GM23338 (cell line): ENCODE data around the gene SPINK6. TPM values are rescaled to one million over a fixed set of nuclear protein-coding genes. Genes with fewer than 3 reads are reported as not detected.

Source experiments
- ATAC-seq: fragments of 200-7000 bp; cut with Tn5 transposase; 3 replicates; pipeline ENCODE4 v1.9.1; 2020
- DNase-seq: peaks from one replicate; pipeline ENCODE4 v3.0.0-alpha.2; 2015; ENCODE audit warnings: low spot score
- H2AFZ ChIP-seq: fragments of 200-600 bp; sonication (generic); 2 replicates; pipeline ENCODE4 v1.8.0; 2016; ENCODE audit warnings: antibody characterized with exemption, mild to moderate bottlenecking, moderate library complexity
- H3F3A ChIP-seq: fragments of 200-600 bp; sonication (generic); replicated peaks from 2 replicates; pipeline ENCODE4 v1.8.0; 2017; ENCODE audit warnings: antibody characterized with exemption, mixed run types, low read depth
- H3K27ac ChIP-seq: fragments of 200-600 bp; sonication (generic); 2 replicates; pipeline ENCODE4 v1.6.1; 2016; ENCODE audit warnings: low read depth
- H3K27me3 ChIP-seq: fragments of 200-600 bp; sonication (generic); 2 replicates; pipeline ENCODE4 v1.8.0; 2016; ENCODE audit warnings: mild to moderate bottlenecking, mixed run types, moderate library complexity; ENCODE audit not compliant: insufficient read depth
- H3K36me3 ChIP-seq: fragments of 200-600 bp; sonication (generic); 2 replicates; pipeline ENCODE4 v1.8.0; 2016; ENCODE audit warnings: mild to moderate bottlenecking; ENCODE audit not compliant: insufficient read depth
- H3K4me1 ChIP-seq: fragments of 200-600 bp; sonication (generic); 2 replicates; pipeline ENCODE4 v1.8.0; 2016; ENCODE audit warnings: mild to moderate bottlenecking, moderate library complexity; ENCODE audit not compliant: insufficient read depth
- H3K4me2 ChIP-seq: fragments of 200-600 bp; sonication (generic); 2 replicates; pipeline ENCODE4 v1.7.1; 2017; ENCODE audit warnings: mixed run types
- H3K4me3 ChIP-seq: fragments of 200-600 bp; sonication (generic); 2 replicates; pipeline ENCODE4 v1.6.1; 2016; ENCODE audit warnings: mixed run types
- H3K79me2 ChIP-seq: fragments of 200-600 bp; sonication (generic); replicated peaks from 2 replicates; pipeline ENCODE4 v1.8.0; 2017; ENCODE audit warnings: mild to moderate bottlenecking; ENCODE audit not compliant: insufficient read depth
- H3K9me2 ChIP-seq: fragments of 200-600 bp; sonication (generic); 2 replicates; pipeline ENCODE4 v1.8.0; 2017; ENCODE audit not compliant: insufficient read depth
- H4K20me1 ChIP-seq: fragments of 200-600 bp; sonication (generic); replicated peaks from 2 replicates; pipeline ENCODE4 v1.8.0; 2017; ENCODE audit warnings: mild to moderate bottlenecking; ENCODE audit not compliant: insufficient read depth
- H3K27ac Mint-ChIP-seq: 2 replicates; pipeline ENCODE4 v1.8.0; 2020; ENCODE audit warnings: inconsistent platforms, mild to moderate bottlenecking, moderate library complexity, mixed read lengths
- H3K27me3 Mint-ChIP-seq: 3 replicates; pipeline ENCODE4 v1.8.0; 2022; ENCODE audit warnings: low read depth, mild to moderate bottlenecking, moderate library complexity, mixed read lengths, inconsistent platforms; ENCODE audit not compliant: insufficient read depth, poor library complexity
- H3K36me3 Mint-ChIP-seq: 3 replicates; pipeline ENCODE4 v1.8.0; 2021; ENCODE audit warnings: low read depth, mild to moderate bottlenecking, inconsistent platforms, moderate library complexity, mixed read lengths
- H3K4me1 Mint-ChIP-seq: 3 replicates; pipeline ENCODE4 v1.8.0; 2020; ENCODE audit warnings: mild to moderate bottlenecking, inconsistent platforms, mixed read lengths
- H3K4me3 Mint-ChIP-seq: 3 replicates; pipeline ENCODE4 v1.8.0; 2021; ENCODE audit warnings: moderate library complexity, mild to moderate bottlenecking, inconsistent platforms, mixed read lengths
- H3K9me3 Mint-ChIP-seq: 3 replicates; pipeline ENCODE4 v1.8.0; 2020; ENCODE audit warnings: moderate library complexity, mild to moderate bottlenecking, inconsistent platforms, mixed read lengths
- CREB1 ChIP-seq: fragments of 250-450 bp; sonication (Bioruptor Pico); IDR thresholded peaks from 2 replicates; pipeline ENCODE4 v1.5.0; 2020; ENCODE audit warnings: low read depth, mild to moderate bottlenecking, moderate library complexity
- CTCF ChIP-seq, 2 experiments: fragments of 200-600 bp in 1 of 2; sonication (generic) in 1 of 2; conservative IDR thresholded peaks; 2 replicates each; pipeline versions ENCODE4 v1.5.1 to v1.6.1; 2016 to 2017; ENCODE audit warnings: antibody characterized with exemption in 2 of 2, low read depth in 2 of 2, mild to moderate bottlenecking in 2 of 2, moderate library complexity in 1 of 2
- ETS1 ChIP-seq: IDR thresholded peaks from 2 replicates; pipeline ENCODE4 v1.6.1; 2016; ENCODE audit warnings: antibody characterized with exemption
- JUNB ChIP-seq: IDR thresholded peaks from one replicate; pipeline ENCODE4 v1.6.1; 2016; ENCODE audit warnings: antibody characterized with exemption; ENCODE audit not compliant: unreplicated experiment
- POLR2AphosphoS5 ChIP-seq: IDR thresholded peaks from 2 replicates; pipeline ENCODE4 v1.6.1; 2016; ENCODE audit warnings: antibody characterized with exemption, low read depth
- ZNF114 ChIP-seq: fragments of 250-450 bp; sonication (Bioruptor Pico); IDR thresholded peaks from 2 replicates; pipeline ENCODE4 v1.5.0; 2020; ENCODE audit warnings: mild to moderate bottlenecking, moderate library complexity
- ZNF462 ChIP-seq: fragments of 250-450 bp; sonication (Bioruptor Pico); IDR thresholded peaks from 2 replicates; pipeline ENCODE4 v1.5.0; 2020; ENCODE audit warnings: mild to moderate bottlenecking, moderate library complexity
- polyA plus RNA-seq: library from polyadenylated mRNA; unstranded; fragments of >200 nt; fragmentation: Nextera tagmentation; extraction: Ambion mirVana; gene quantifications from 2 replicates; pipeline ENCODE4 v1.2.1, GENCODE V29; 2016
- total RNA-seq: library from RNA; depleted of rRNA; stranded (reverse); fragments of >200 nt; shearing (Covaris generic); gene quantifications from 2 replicates; pipeline ENCODE4 v1.2.3, GENCODE V29; 2014

The SPINK6 gene
- total and polyA plus RNA-seq, 2 experiments from 2014 or later = 0.53 TPM; not detected in 1

GRCh38 chr5:148163345-148163744 is 39.5 kb upstream of the SPINK6 start (continued):
- TF ChIP-seq ETS1 (no peak), JUNB (no peak), CREB1 (CRISPR knock-in tag) (no peak), POLR2AphosphoS5 (no peak)

- no peaks in the 10 kb centered on the region for H3K27me3 ChIP-seq
- no peaks in the 10 kb centered on the region; the same call in 2 of the 3 replicates for H3K9me3 Mint-ChIP-seq
- no peak overlapping the region for H3K4me3 ChIP-seq
- no peak overlapping the region for H3K4me3 Mint-ChIP-seq
- no peak overlapping the region for H2AFZ ChIP-seq
- H3K36me3 Mint-ChIP-seq = peaks cover 2% of the 10 kb centered on the region; the same call in 1 of the 3 replicates
- no peaks in the 10 kb centered on the region for H4K20me1 ChIP-seq
- no peak overlapping the region for H3K27ac ChIP-seq
- H3K4me1 Mint-ChIP-seq = no peaks in the 10 kb centered on the region
- peaks cover 2% of the 10 kb centered on the region for H3K27me3 Mint-ChIP-seq
- H3K79me2 ChIP-seq = no peaks in the 10 kb centered on the region
- DNase-seq = no peak
- TF ChIP-seq CTCF (conservative IDR thresholded peaks at IDR 0.05; ENCODE audit: low read depth in 2 of 2) (no peak), ZNF114 (CRISPR knock-in tag) (no peak)
- H3K4me2 ChIP-seq = no peak overlapping the region
- no peaks in the 10 kb centered on the region for H3K4me1 ChIP-seq
- no peak overlapping the region for H3K27ac Mint-ChIP-seq
- H3F3A ChIP-seq = no peaks in the 10 kb centered on the region
- H3K9me2 ChIP-seq = no peaks in the 10 kb centered on the region
- no peak for ATAC-seq
- H3K36me3 ChIP-seq = no peaks in the 10 kb centered on the region
Measured at GRCh38 chr5:148166550-148167283, 36.1 kb upstream of the SPINK6 start.

GRCh38 chr5:148168246-148168645 is 34.6 kb upstream of the SPINK6 start, which contains the start of gene SPINK14:
Gene SPINK14 (plus strand): TSS chr5:148168546. CDS start chr5:148169733, 1,187 bp downstream.
- no peak within 1 kb of the TSS for H3K4me3 ChIP-seq
- H3K27ac ChIP-seq = no peak within 1 kb of the TSS
- no peaks in the 10 kb centered on the region; the same call in 1 of the 2 replicates for H3K9me2 ChIP-seq
- H3F3A ChIP-seq = no peaks in the 10 kb centered on the region
- no peaks in the 10 kb centered on the region for H3K36me3 ChIP-seq
- Mint-ChIP-seq H3K36me3 (peaks cover 2% of the 10 kb centered on the region; the same call in 1 of the 3 replicates), H3K27ac (no peak within 1 kb of the TSS), H3K9me3 (no peaks in the 10 kb centered on the region; the same call in 2 of the 3 replicates), H3K4me1 (no peaks in the 10 kb centered on the region), H3K27me3 (peaks cover 2% of the 10 kb centered on the region), H3K4me3 (no peak within 1 kb of the TSS)
- no peak for DNase-seq
- no peak for ATAC-seq
- H3K4me2 ChIP-seq = no peak within 1 kb of the TSS
- H3K79me2 ChIP-seq = no peaks in the 10 kb centered on the region
- H2AFZ ChIP-seq = no peak within 1 kb of the TSS
- H3K4me1 ChIP-seq = no peaks in the 10 kb centered on the region
- H3K27me3 ChIP-seq = no peaks in the 10 kb centered on the region
- H4K20me1 ChIP-seq = no peaks in the 10 kb centered on the region
- TF ChIP-seq ZNF462 (CRISPR knock-in tag) = no peak
